T-helper 2 cell treated with Interferon-gamma antibody and Interleukin-4, amounts not matched to agents 5 μg/mL and 100 μg/mL, for 36 hours (primary cell): Measurements from ENCODE around the gene HLCS.

Source experiments
- DNase-seq: peaks from one replicate; pipeline ENCODE4 v3.0.0; 2021; ENCODE audit warnings: low spot score
- H3K27ac Mint-ChIP-seq: one replicate; pipeline ENCODE4 v1.8.0; 2021; ENCODE audit warnings: mild to moderate bottlenecking, mixed read lengths
- H3K27me3 Mint-ChIP-seq: one replicate; pipeline ENCODE4 v1.8.0; 2021; ENCODE audit warnings: low read depth, mixed read lengths
- H3K36me3 Mint-ChIP-seq: one replicate; pipeline ENCODE4 v1.8.0; 2021; ENCODE audit warnings: low read depth, mixed read lengths
- H3K4me1 Mint-ChIP-seq: one replicate; pipeline ENCODE4 v1.8.0; 2021; ENCODE audit warnings: low read depth, mixed read lengths
- H3K4me3 Mint-ChIP-seq: one replicate; pipeline ENCODE4 v1.8.0; 2022; ENCODE audit warnings: mild to moderate bottlenecking, moderate library complexity, mixed read lengths
- H3K9me3 Mint-ChIP-seq: one replicate; pipeline ENCODE4 v1.8.0; 2021; ENCODE audit warnings: mixed read lengths

HLCS gene

DNA sequence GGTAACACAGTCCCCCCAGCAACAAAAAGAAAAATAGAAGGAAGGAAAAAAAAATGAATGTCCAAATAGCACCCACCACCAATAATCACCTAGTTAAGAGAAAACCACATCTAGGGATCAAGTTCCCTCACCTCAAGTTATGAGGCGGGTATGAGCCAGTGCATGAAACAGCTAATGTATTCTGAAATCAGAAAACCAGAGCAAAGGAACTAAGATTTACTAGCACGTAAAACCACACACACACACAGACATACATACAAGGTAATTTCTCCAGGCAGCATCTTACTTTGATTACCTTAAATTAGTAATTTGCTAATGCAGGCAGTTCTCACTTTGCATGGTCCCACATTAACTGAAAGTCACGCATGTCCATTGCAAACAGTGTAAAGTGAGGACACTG is 109.8 kb downstream of the HLCS start:
- no peak overlapping the region for H3K27ac Mint-ChIP-seq
- H3K36me3 Mint-ChIP-seq: no peaks in the 10 kb centered on the region
- no peak overlapping the region for H3K4me3 Mint-ChIP-seq
- no peaks in the 10 kb centered on the region for H3K9me3 Mint-ChIP-seq
- H3K4me1 Mint-ChIP-seq: peaks cover 19% of the 10 kb centered on the region
- H3K27me3 Mint-ChIP-seq: no peaks in the 10 kb centered on the region
- no peak for DNase-seq

DNA sequence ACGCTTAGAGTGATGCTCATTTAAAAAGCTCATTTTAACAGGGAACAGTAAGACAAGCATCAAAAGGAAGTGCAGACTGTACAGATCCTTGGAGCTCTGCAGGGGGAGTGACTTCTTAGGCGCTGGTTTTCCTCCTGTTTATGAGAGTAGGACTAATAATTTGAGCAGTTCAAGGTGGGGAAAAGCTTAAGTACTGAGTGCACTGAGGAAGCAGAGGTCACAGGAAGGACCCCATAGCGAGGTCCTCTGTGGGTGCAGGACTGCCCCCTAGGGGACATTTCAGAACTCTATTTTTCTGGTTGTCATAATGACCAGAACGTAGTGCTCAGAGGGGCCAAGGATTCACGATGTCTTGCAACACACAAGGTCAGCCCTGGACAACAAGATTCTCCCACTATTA is 112.1 kb downstream of the HLCS start:
- Mint-ChIP-seq H3K9me3 (no peaks in the 10 kb centered on the region), H3K4me3 (no peak overlapping the region), H3K4me1 (peaks cover 7% of the 10 kb centered on the region), H3K27me3 (no peaks in the 10 kb centered on the region), H3K36me3 (no peaks in the 10 kb centered on the region), H3K27ac (no peak overlapping the region)
- no peak for DNase-seq

DNA sequence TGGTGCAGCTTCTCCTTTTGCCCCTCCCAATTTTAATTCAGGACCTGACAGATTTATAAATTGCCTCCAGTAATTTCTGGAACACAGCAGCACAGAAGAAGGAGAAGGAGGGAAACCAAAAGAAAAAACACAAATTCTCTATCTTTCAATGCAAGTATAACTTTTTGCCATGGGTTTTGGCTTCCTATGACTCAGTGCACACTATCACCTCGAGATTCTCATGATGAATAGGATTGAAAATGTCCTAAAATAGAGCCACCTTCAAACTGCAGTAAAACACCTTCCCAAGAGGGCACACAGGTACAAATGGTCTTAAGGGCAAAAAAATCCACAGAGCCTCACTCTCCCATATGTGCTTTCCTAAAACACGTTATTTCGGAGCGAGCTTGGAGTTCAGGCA is 113.6 kb downstream of the HLCS start:
- Mint-ChIP-seq H3K27ac (no peak overlapping the region), H3K36me3 (no peaks in the 10 kb centered on the region), H3K4me1 (peaks cover 5% of the 10 kb centered on the region), H3K9me3 (no peaks in the 10 kb centered on the region), H3K4me3 (no peak overlapping the region), H3K27me3 (no peaks in the 10 kb centered on the region)
- no peak for DNase-seq

DNA sequence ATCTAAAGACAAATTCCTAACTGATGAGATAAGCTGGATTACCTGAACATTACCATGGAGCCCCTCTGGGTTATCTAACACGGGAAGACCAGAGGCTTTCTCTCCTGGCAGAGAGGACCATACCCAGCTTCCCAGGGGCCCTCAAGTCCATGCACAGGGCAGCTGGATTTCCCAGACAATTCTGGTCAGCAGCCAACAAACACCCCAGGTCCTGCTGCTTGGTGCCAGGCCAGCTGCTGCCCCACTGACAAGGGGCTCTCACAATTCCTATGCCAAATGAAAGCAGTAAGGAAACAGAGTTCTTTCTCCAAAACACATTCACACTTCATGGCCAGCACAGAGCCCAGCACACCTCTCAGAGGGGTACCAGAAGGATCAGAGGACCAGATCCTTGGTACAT is 114.2 kb downstream of the HLCS start:
- Mint-ChIP-seq H3K36me3 (no peaks in the 10 kb centered on the region), H3K27me3 (no peaks in the 10 kb centered on the region), H3K9me3 (no peaks in the 10 kb centered on the region), H3K4me3 (no peak overlapping the region), H3K4me1 (peaks cover 5% of the 10 kb centered on the region), H3K27ac (no peak overlapping the region)
- no peak for DNase-seq

DNA sequence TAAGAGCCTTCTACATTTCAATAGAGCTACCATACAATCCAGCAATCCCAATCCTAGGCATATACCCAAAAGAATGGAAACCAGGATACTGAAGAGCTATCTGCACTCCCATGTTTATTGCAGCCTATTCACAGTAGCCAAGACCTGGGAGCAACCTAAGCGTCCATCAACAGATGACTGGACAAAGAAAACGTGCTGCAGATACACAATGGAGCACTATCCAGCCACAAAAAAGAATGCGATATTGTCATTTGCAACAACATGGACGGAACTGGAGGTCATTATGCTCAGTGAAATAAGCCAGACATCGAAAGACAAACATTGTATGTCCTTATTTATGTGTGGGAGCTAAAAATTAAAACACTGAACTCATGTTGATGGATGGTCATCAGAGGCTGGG is 115.3 kb downstream of the HLCS start:
- peaks cover 5% of the 10 kb centered on the region for H3K4me1 Mint-ChIP-seq
- H3K4me3 Mint-ChIP-seq: no peak overlapping the region
- no peaks in the 10 kb centered on the region for H3K36me3 Mint-ChIP-seq
- no peak overlapping the region for H3K27ac Mint-ChIP-seq
- no peaks in the 10 kb centered on the region for H3K27me3 Mint-ChIP-seq
- H3K9me3 Mint-ChIP-seq: no peaks in the 10 kb centered on the region
- DNase-seq: no peak

DNA sequence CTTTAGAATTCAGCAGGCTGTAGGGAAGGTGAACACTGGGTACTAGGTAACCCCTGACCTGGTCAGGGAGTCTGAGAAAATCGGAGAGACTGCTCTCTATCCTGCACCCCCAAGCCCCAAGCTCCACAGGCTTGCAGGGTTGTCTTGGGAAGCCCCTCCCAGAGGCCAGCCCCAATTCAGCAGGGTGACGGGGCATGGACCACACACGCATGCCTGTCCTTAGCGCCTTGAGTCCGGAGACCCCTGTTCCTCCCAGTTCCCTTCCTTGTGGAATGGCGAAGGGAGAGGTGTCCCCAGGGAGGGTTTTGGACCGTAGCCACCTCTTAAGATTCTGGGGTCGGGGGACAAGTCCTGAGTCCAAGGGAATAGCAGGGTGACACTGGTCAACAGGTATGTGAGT is 116.1 kb downstream of the HLCS start:
- Mint-ChIP-seq H3K27me3 (no peaks in the 10 kb centered on the region), H3K4me1 (peaks cover 5% of the 10 kb centered on the region), H3K4me3 (no peak overlapping the region), H3K9me3 (no peaks in the 10 kb centered on the region), H3K27ac (no peak overlapping the region), H3K36me3 (no peaks in the 10 kb centered on the region)
- DNase-seq: no peak

DNA sequence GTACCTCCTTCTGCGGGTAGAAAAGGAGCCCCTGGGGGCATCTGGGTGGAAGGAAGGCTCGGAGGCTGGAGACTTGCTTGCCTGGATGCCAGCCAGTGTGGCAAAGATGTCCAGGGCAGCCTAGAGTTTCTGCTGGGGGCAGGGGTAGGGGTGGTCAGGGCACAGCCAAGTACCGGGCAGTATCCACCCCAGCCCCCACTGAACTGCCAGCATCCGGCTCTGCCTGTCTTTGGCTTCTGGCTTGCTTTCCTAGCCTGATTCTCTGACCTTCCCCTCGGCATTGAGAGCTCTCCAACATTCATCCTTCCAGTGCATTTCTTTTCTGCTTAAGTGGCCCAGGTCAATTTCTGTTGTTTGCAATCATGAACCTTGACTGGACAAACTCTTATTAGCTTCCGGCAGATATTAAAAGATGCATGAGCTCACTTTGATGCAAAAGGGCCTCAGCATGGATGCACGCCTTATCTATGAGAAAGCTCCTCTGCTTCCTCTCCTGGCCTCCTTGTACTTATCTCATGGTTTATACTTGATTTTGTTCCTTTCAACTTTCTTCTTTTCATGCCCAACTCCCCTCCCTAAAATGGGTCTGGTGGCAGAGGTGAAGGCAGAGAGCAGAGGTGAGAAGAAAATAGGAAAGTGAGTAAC is 116.9 kb downstream of the HLCS start:
- Mint-ChIP-seq H3K27ac (no peak overlapping the region), H3K9me3 (no peaks in the 10 kb centered on the region), H3K27me3 (no peaks in the 10 kb centered on the region), H3K4me1 (peaks cover 8% of the 10 kb centered on the region), H3K4me3 (no peak overlapping the region), H3K36me3 (no peaks in the 10 kb centered on the region)
- no peak for DNase-seq

DNA sequence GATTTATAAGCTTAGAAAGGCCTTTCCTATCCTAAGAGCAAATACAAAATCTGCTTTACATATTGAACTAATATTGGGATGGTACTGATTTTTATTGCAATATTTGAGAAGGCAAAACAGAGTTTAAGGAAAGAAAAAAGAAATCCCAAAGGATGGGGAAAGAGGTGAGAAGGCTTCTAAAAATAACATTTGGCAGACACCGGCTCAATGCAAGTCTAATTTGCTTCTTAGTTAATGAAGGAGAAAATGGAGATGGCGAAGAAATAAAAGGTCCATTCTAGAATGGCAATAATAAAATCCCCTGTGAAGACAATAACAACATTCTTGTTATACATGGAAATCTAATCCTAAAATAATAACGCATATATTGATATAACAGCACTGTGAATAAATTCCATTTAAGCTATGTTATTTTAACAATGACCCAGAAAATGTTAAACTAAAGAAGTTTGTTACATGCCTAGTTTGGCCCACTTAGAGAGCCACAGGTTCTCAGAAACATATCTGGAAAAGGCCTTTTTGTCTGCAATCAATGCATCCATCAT is 117.7 kb downstream of the HLCS start:
- H3K4me3 Mint-ChIP-seq: no peak overlapping the region
- DNase-seq: no peak
- no peak overlapping the region for H3K27ac Mint-ChIP-seq
- H3K36me3 Mint-ChIP-seq: no peaks in the 10 kb centered on the region
- peaks cover 8% of the 10 kb centered on the region for H3K4me1 Mint-ChIP-seq
- no peaks in the 10 kb centered on the region for H3K9me3 Mint-ChIP-seq
- H3K27me3 Mint-ChIP-seq: no peaks in the 10 kb centered on the region

DNA sequence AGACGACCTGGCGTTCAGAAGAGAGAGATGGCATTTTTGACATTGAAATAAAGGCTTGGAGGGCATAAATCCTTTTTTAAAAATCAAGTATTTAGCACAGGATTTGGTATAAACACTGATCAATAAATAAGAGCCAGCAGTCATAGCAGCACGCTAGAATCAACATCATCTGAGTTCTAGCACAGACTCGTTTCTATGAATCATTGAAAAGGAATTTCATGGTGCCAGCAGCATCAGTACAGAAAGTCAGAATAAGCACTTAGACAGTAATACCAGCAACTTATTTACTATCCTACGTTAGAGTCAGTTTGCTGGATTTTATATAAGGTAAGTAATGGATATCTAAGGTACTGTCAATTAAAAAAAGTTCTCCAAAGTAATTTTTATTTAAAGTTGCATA is 119.3 kb downstream of the HLCS start:
- H3K36me3 Mint-ChIP-seq: no peaks in the 10 kb centered on the region
- no peak overlapping the region for H3K4me3 Mint-ChIP-seq
- no peaks in the 10 kb centered on the region for H3K27me3 Mint-ChIP-seq
- H3K9me3 Mint-ChIP-seq: no peaks in the 10 kb centered on the region
- peaks cover 3% of the 10 kb centered on the region for H3K4me1 Mint-ChIP-seq
- no peak for DNase-seq
- no peak overlapping the region for H3K27ac Mint-ChIP-seq

DNA sequence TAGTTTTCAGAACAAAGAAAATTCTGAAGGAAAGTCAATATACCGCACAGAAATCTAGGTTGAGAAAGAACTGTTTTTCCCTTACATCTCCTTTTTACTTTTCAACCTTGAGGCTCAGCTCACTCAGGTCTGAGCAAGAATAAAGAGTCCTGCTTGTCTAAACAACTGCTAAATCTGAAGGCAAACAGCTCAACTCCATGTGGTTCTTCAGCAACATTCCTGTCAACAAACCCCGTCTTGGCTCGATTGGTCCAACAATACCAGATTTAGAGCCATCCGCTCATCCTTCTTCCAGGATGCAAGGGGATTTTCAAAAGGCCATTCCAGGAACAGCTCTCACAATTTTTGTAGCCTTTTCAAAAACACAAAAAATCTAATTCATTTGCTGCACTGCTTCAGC is 119.8 kb downstream of the HLCS start:
- DNase-seq: no peak
- Mint-ChIP-seq H3K36me3 (no peaks in the 10 kb centered on the region), H3K9me3 (no peaks in the 10 kb centered on the region), H3K27me3 (no peaks in the 10 kb centered on the region), H3K27ac (no peak overlapping the region), H3K4me1 (peaks cover 3% of the 10 kb centered on the region), H3K4me3 (no peak overlapping the region)

DNA sequence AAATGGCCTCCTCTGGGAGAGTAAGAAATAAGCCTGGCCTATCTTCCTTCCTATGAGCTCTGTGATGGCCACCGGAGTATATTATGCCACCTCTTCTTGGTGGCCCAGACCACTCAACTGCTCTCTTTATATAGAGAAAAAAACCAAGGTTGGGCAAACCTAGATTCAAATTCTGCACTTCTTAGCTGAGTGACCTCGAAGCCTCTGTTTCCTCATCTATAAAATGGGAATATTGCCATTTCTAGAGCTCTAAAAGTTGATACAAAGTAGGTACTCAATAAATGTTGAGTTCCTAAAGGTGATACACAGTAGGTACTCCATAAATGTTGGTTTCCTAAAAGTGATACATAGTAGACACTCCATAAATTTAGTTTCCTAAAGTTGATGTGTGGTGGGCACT is 120.7 kb downstream of the HLCS start:
- H3K4me1 Mint-ChIP-seq: peaks cover 3% of the 10 kb centered on the region
- H3K36me3 Mint-ChIP-seq: no peaks in the 10 kb centered on the region
- no peaks in the 10 kb centered on the region for H3K27me3 Mint-ChIP-seq
- H3K4me3 Mint-ChIP-seq: no peak overlapping the region
- no peak for DNase-seq
- H3K27ac Mint-ChIP-seq: no peak overlapping the region
- H3K9me3 Mint-ChIP-seq: no peaks in the 10 kb centered on the region

DNA sequence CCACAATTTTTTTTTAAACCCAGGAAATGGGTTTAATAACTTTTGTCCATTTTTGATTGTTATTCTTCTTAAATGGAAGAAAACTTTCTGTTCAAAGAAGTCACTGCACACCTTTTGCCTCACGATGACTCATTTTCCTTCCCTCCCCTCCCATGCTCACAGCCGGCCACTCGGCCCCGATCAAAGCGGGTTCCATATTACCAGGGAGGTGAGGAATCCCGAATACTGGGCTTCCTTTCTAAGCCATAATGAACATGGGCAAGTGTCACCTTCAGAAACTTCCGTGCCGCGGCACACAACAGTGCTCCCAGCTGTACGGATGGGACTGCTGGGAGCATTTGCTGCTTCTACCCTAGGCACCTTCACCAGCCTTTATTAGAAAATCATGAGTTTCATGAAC is 121.4 kb downstream of the HLCS start:
- Mint-ChIP-seq H3K27ac (no peak overlapping the region), H3K36me3 (no peaks in the 10 kb centered on the region), H3K9me3 (no peaks in the 10 kb centered on the region), H3K27me3 (no peaks in the 10 kb centered on the region), H3K4me1 (peaks cover 3% of the 10 kb centered on the region), H3K4me3 (no peak overlapping the region)
- no peak for DNase-seq

DNA sequence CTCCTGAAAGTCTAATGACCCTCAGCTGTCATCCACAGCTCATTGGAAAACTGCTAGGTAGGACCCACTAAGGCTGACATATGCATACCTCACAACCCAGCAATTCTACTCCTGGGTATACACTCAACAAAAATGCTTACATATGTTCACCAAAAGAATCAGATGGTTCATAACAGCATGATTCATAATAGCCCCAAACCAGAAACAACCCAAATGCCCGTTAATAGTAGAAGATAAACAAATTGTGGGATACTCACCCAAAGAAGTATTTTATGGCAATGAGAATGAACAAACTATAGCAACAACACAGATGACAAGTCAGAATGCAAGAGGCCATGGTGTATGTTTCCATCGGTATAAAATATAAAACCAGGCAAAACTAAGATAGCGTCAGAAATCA is 124.6 kb downstream of the HLCS start:
- no peaks in the 10 kb centered on the region for H3K36me3 Mint-ChIP-seq
- DNase-seq: no peak
- H3K27me3 Mint-ChIP-seq: no peaks in the 10 kb centered on the region
- H3K9me3 Mint-ChIP-seq: no peaks in the 10 kb centered on the region
- peaks cover 3% of the 10 kb centered on the region for H3K4me1 Mint-ChIP-seq
- H3K4me3 Mint-ChIP-seq: no peak overlapping the region
- no peak overlapping the region for H3K27ac Mint-ChIP-seq

DNA sequence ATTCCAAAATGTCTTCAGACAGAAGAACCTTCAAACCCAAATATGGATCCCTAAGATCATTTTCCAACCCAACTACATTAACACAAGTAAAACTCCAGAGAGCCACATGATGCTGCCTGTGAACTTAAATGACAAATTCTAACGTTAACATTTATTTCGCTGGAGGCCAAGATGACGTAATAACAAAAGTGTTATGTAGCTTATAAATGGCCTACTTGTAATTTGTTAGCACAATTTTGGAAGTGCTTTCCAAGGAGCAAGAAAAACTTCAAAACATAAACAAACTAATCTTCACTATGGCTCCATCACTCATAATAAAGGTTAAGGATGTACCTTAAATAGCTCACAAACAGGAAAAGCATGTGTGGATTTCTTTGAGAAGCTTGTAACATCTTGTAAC is 126.7 kb downstream of the HLCS start:
- H3K27me3 Mint-ChIP-seq: no peaks in the 10 kb centered on the region
- H3K4me3 Mint-ChIP-seq: no peak overlapping the region
- no peaks in the 10 kb centered on the region for H3K4me1 Mint-ChIP-seq
- no peaks in the 10 kb centered on the region for H3K9me3 Mint-ChIP-seq
- DNase-seq: no peak
- no peaks in the 10 kb centered on the region for H3K36me3 Mint-ChIP-seq
- no peak overlapping the region for H3K27ac Mint-ChIP-seq

DNA sequence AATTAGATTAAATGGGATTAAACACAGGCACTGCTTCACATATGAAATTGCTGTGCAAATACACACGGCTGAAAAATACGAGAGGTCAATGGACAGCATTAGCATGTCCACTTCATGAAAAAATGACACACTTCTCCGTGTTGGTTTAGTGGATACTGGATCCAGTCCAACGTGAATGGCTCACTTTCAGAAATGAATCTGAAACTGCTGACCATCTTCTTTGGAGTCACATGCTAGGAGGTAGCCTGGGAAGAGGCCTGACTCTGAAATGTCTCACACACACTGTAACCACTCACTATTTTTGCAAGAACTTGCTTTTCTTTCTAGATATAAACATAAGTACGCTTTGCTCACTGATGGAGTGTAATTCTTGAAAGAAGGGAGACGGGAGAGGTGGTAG is 127.3 kb downstream of the HLCS start:
- H3K4me1 Mint-ChIP-seq: no peaks in the 10 kb centered on the region
- no peaks in the 10 kb centered on the region for H3K9me3 Mint-ChIP-seq
- no peak overlapping the region for H3K27ac Mint-ChIP-seq
- DNase-seq: no peak
- H3K36me3 Mint-ChIP-seq: no peaks in the 10 kb centered on the region
- no peak overlapping the region for H3K4me3 Mint-ChIP-seq
- H3K27me3 Mint-ChIP-seq: no peaks in the 10 kb centered on the region
